Esophagus squamous epithelium (tissue), 4 donors: ENCODE results near the gene TMEM182.

Experiments
- CTCF ChIP-seq, 6 experiments: fragments of 450-650 bp in 4 of 6; fragments of 200-600 bp in 2 of 6; sonication (generic) in 2 of 6; IDR thresholded peaks; one replicate each; pipeline ENCODE4 v1.5.1; 2016 to 2019; ENCODE audit warnings: antibody characterized with exemption in 6 of 6, mild to moderate bottlenecking in 4 of 6, moderate library complexity in 4 of 6
- POLR2A ChIP-seq, 4 donors: fragments of 450-650 bp; IDR thresholded peaks; one replicate each; pipeline ENCODE4 v1.6.1; 2017; ENCODE audit warnings: antibody characterized with exemption in 4 of 4, mild to moderate bottlenecking in 4 of 4, moderate library complexity in 3 of 4

DNA sequence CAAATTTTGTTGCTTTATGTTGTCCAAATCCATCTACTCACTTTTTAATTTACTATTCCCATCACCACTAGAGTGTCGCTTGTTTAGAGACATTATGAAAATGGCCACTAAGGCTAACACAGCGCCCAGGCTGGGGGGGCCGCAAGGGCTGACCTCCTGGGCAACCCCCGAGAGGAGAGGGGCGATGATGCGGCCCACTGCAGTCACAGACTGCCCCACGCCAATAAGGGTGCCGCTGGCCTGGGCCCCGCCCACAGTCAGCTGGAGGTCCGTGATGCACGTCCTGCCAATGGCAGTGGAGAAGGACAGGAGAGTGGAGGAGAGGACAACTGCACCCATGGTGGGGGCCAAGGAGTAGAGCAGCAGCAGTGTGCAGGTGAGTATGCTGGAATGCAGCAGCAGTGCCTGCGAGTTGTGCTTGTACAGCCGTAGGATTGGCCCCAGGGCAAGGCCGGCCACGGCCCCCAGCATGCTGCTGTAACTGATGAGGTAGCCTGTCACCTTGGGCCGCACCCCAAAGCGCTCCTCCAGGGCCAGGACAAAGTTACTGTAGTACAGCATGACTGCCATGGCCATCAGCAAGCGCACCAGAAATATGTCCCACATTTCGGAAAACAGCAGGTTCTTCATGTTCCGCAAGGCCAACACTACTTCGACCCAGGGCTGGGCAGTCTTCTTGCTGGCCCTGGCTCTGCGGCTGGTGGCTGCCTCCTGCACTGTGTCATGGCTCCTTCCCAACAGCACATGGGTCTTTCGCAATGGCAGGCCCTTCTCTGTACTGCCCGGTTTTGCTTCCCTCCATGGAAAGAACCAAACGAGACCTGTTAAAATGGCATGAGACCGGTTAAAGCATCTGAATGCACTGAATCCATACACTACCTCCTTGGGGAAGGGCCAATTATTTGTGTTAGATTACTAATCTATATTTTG is 43.2 kb upstream of the TMEM182 start:
- TF ChIP-seq POLR2A (IDR thresholded peaks at IDR 0.05) (no peak), CTCF (IDR thresholded peaks at IDR 0.05) (no peak)
